GM18517 (cell line): Measurements from ENCODE around the gene PMS2.
A peak's percentile ranks its signal among the peaks of the same experiment; 100 is the strongest.
"Not testable (repeated sequence)": the region's sequence is repeated elsewhere in the genome, so short reads cannot be mapped to it uniquely, and the experiment has no call there.

Experiments used
- ATAC-seq: cut with Tn5 transposase; IDR thresholded peaks from one replicate; pipeline ENCODE4 v1.9.1; 2021; ENCODE audit warnings: mild to moderate bottlenecking, moderate library complexity; ENCODE audit not compliant: unreplicated experiment

PMS2 gene

GRCh38 chr7:6008668-6009611 lies at the start of gene PMS2, which contains the start of gene AIMP2:
PMS2 (minus strand) TSS chr7:6009049; CDS start chr7:6009019, 30 bp downstream.
AIMP2 (plus strand) TSS chr7:6009272; CDS start chr7:6009364, 92 bp downstream.
- peak; percentile 96 for ATAC-seq

DNA sequence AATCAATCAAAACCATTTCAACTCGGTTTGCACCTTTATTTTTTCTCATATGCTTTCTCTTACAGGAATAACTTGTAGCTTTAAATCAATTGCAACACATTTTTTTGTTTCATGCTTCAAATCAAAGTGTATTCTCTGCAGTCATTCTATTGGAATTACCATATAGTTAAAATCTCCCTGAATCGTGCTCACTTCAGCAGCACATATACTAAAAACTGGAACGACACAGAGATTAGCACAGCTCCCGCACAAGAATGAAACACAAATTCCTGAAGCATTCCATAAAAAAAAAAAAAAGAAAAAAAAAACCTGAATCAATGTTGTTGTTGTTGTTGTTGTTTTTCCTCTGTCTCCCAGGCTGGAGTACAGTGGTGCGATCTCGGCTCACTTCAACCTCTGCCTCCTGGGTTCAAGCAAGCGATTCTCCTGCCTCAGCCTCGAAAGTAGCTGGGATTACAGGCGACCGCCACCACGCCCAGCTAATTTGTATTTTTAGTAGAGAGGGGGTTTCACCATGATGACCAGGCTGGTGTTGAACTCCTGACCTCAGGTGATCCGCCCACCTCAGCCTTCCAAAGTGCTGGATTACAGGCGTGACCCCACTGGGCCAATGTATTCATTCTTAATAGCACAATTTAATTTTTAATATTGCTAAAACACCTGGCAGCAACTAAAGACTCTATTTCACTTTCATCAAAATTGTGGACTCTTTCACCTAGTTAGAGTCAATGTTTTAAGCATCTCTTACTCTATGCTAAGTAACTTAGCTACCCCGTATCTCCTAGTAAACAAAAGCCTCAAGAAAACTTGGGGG lies 48.7 kb upstream of the PMS2 start:
- no peak for ATAC-seq

DNA sequence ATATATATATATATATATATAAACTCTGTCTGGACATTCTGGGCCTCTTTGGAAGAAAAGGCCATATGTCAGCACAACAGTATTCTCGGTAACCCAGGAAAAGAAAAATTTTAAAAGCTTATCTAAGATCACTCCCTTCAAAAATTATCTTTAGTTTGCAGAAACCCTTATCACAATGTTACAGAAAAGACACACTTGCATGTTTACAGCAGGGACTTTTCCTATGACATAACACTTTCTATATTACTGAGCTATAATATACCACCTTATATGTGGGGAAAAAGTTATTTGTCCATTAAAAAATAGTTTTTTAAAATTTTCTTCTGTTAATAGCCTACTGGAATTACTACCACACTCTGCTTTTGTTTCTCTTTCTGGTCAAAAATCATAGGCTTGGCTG lies 47.8 kb upstream of the PMS2 start:
- no peak for ATAC-seq

DNA sequence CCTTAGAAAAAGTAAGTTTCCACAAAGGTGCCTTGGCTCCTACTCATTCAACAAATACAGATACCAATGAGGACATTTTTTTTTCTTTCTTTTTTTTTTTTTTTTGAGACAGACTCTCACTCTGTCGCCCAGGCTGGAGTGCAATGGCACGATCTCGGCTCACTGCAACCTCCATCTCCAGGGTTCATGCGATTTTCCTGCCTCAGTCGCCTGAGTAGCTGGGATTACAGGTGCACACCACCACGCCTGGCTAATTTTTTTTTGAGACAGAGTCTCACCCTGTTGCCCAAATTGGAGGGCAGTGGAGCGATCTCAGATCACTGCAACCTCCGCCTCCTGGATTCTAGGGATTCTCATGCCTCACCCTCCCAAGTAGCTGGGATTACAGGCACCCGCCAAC lies 42.3 kb upstream of the PMS2 start:
- not testable (repeated sequence) for ATAC-seq

DNA sequence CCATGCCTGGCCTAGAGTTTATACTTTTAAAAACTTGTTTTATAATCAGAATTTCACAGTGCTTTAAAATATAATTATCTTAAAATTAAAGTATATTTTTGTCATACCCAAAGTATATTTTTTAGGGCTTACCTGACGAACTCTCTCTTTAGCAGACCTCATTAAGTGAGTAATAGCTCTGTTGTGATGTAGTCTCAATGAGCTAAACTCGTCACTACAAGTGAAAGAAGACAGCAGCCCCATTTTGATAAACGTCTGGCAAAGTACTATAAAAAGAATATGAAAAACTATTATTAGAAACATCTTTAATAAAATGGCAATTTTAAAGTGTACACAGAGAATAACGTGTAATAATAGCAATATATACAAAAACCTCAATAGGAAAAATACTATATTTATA lies 40.9 kb upstream of the PMS2 start:
- ATAC-seq: no peak

DNA sequence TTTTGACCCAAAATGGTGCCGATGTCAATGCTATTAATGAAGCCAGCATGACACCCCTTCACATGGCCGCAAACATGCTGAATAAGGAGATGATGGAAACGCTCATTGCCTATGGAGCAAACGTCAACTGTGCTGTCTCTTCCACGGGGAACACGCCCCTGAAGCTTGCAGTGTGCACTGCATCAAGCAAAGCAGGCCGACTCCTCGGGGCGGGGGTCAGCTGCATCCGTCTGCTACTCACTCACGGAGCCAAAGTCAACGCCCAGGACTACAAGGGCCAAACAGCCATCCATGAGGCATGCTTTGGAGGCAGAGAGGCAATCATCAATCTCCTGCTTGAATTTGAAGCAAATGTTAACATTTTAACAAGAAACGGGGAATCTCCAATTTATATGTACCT lies 26.8 kb upstream of the PMS2 start:
- ATAC-seq: no peak

GRCh38 chr7:6035165-6035564 lies 26.3 kb upstream of the PMS2 start:
- ATAC-seq: no peak

GRCh38 chr7:6032641-6033040 lies 23.8 kb upstream of the PMS2 start:
- no peak for ATAC-seq

- ATAC-seq: no peak
Measured at GRCh38 chr7:6032167-6032566, 23.3 kb upstream of the PMS2 start.

DNA sequence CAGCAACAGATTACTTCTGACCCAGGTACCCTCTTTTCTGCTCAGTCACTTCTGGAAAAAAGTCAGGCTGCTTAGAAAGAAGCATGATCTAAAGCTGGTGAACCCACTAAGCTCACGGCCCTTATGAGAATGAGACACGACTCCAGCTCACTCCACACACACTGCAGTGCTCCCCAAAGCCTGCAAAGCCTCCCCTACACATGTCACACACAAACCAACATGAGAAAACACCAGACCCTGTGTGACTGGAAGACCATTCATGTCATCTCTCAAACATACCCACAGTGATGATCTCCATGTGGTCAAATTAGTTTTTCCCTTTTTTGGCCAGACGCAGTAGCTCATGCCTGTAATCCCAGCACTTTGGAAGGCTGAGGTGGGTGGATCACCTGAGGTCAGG lies 22.7 kb upstream of the PMS2 start:
- ATAC-seq: no peak

- ATAC-seq: no peak
Measured at GRCh38 chr7:6030988-6031387, 22.1 kb upstream of the PMS2 start, which contains the start of gene ANKRD61. ANKRD61 (plus strand) TSS chr7:6031376; CDS start chr7:6031376, 0 bp downstream.

DNA sequence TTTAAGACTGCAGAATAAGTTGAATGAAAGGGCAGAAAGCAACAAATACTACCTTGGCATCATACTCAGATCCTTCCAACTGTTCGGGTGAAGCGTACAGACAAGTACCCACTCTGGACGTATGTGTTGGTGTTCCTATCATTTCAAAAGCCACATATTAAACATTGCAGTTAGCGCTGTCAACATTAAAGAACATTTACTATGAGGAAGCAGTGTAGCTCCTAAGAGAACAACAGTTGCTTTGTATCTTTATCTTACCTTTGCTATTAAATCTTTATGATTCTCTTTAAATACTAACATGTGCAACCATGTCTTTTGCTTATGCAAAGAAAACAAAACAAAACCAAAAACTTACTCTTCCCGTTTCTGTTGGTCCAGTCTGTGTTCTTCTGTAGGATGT lies 19.7 kb upstream of the PMS2 start:
- ATAC-seq: no peak

DNA sequence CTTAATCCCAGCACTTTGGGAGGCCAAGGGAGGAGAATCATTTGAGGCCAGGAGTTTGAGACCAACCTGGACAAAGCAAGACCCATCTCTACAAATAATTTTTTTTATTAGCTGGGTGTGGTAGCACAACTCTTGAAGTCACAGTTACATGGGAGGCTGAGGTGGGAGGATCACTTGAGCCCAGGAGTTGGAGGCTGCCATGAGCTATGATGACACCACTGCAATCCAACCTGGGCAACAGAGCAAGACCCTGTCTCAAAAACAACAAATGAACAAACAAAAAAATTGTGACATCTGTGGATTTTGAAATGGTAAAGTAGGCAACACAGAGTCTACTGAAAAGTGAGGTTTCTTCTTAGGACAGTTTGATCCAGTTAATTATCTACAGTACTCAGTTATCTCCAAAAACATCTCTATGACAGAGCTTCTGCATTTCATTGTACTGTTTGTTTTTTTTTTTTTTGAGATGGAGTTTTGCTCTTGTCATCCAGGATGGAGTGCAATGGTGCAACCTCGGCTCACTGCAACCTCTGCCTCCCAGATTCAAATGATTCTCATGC lies 19.0 kb upstream of the PMS2 start:
- ATAC-seq: no peak

- ATAC-seq: no peak
Measured at GRCh38 chr7:6026820-6027311, 18.0 kb upstream of the PMS2 start.

- ATAC-seq: peak; percentile 90
Measured at GRCh38 chr7:6026011-6026819, 17.4 kb upstream of the PMS2 start.

- no peak for ATAC-seq
Measured at GRCh38 chr7:6023974-6024435, 15.2 kb upstream of the PMS2 start.

DNA sequence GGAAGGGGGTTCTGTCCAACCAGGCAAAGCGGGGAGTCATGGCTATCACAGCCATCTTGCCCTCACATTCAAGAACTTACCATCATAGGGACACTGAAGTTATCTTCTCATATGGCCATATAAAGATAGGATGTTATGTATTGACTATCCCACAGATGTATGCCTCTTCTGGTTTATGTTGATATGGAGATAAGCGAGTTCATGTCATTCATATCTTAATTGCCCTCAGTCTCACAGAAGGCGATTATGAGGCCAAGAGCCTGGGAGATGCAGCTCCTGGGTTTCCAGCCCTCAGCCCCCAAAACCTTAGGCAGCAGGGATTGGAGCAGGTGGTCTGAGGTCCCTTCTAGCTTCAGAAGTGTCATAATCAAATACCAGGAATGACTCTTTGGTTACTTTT lies 13.9 kb upstream of the PMS2 start:
- no peak for ATAC-seq

- ATAC-seq: no peak
Measured at GRCh38 chr7:6020371-6021286, 11.8 kb upstream of the PMS2 start.

GRCh38 chr7:6016653-6016966 lies 7.8 kb upstream of the PMS2 start:
- ATAC-seq: no peak
